ENCODE data around the gene USP40. TPM values are rescaled to one million over a fixed set of nuclear protein-coding genes. Genes with fewer than 3 reads are reported as not detected.

The USP40 gene
- total and polyA plus RNA-seq, 9 of the 15 experiments (the other 6 are each of a cell fraction or from before 2014, with no cell fraction given): 5.5 to 15.0 (median 9.3) TPM

- TF ChIP-seq, protein P1, sequence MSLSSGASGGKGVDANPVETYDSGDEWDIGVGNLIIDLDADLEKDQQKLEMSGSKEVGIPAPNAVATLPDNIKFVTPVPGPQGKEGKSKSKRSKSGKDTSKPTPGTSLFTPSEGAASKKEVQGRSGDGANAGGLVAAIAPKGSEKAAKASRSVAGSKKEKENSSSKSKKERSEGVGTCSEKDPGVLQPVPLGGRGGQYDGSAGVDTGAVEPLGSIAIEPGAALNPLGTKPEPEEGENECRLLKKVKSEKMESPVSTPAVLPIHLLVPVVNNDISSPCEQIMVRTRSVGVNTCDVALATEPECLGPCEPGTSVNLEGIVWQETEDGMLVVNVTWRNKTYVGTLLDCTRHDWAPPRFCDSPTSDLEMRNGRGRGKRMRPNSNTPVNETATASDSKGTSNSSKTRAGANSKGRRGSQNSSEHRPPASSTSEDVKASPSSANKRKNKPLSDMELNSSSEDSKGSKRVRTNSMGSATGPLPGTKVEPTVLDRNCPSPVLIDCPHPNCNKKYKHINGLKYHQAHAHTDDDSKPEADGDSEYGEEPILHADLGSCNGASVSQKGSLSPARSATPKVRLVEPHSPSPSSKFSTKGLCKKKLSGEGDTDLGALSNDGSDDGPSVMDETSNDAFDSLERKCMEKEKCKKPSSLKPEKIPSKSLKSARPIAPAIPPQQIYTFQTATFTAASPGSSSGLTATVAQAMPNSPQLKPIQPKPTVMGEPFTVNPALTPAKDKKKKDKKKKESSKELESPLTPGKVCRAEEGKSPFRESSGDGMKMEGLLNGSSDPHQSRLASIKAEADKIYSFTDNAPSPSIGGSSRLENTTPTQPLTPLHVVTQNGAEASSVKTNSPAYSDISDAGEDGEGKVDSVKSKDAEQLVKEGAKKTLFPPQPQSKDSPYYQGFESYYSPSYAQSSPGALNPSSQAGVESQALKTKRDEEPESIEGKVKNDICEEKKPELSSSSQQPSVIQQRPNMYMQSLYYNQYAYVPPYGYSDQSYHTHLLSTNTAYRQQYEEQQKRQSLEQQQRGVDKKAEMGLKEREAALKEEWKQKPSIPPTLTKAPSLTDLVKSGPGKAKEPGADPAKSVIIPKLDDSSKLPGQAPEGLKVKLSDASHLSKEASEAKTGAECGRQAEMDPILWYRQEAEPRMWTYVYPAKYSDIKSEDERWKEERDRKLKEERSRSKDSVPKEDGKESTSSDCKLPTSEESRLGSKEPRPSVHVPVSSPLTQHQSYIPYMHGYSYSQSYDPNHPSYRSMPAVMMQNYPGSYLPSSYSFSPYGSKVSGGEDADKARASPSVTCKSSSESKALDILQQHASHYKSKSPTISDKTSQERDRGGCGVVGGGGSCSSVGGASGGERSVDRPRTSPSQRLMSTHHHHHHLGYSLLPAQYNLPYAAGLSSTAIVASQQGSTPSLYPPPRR (CRISPR knock-in tag; IDR thresholded peaks at IDR 0.05; ENCODE audit: borderline replicate concordance): no peak
- no peak for TF ChIP-seq TFAP4 (CRISPR knock-in tag; IDR thresholded peaks at IDR 0.05; ENCODE audit: borderline replicate concordance)
- no peak for TF ChIP-seq ZNF830 (CRISPR knock-in tag; IDR thresholded peaks at IDR 0.05)
- TF ChIP-seq CEBPB (tag; IDR thresholded peaks at IDR 0.05): peak; percentile 70
- no peak for TF ChIP-seq RBM14 (IDR thresholded peaks at IDR 0.05; ENCODE audit: borderline replicate concordance, insufficient read depth, low read depth, low read length)
Observed at GRCh38 chr2:233542507-233542906, 24.1 kb downstream of the USP40 start (continued).
